CD4-positive, CD25-positive, alpha-beta regulatory T cell (primary cell): ENCODE measurements around the gene SRGAP3. TPM values are rescaled to one million over a fixed set of nuclear protein-coding genes. Genes with fewer than 3 reads are reported as not detected.

Experiments
- ATAC-seq, 2 donors: fragments of 150-1000 bp; cut with Tn5 transposase; one replicate each; pipeline ENCODE4 v1.10.0; 2021; ENCODE audit warnings: low read depth in 2 of 2, moderate number of reproducible peaks in 2 of 2, moderate library complexity in 1 of 2
- DNase-seq, 3 donors: peaks; one replicate each; pipeline versions ENCODE4 v3.0.0 to v3.0.0-alpha.2; 2012 to 2022; ENCODE audit warnings: mixed read lengths in 1 of 3
- H3K27ac ChIP-seq: one replicate; pipeline ENCODE4 v1.7.0; 2013; ENCODE audit warnings: mild to moderate bottlenecking, low read length; ENCODE audit not compliant: insufficient read depth, poor library complexity, severe bottlenecking
- H3K27me3 ChIP-seq: one replicate; pipeline ENCODE4 v1.7.0; 2013; ENCODE audit warnings: low read length; ENCODE audit not compliant: control insufficient read depth, insufficient read depth
- H3K36me3 ChIP-seq: one replicate; pipeline ENCODE4 v1.7.0; 2013; ENCODE audit warnings: mild to moderate bottlenecking, low read length, moderate library complexity; ENCODE audit not compliant: control insufficient read depth, insufficient read depth
- H3K4me1 ChIP-seq: 2 replicates; pipeline ENCODE4 v1.7.0; 2013; ENCODE audit warnings: mild to moderate bottlenecking, low read length; ENCODE audit not compliant: insufficient read depth, control insufficient read depth, poor library complexity, severe bottlenecking
- H3K4me3 ChIP-seq: one replicate; pipeline ENCODE4 v1.7.0; 2013; ENCODE audit warnings: low read depth, mild to moderate bottlenecking, low read length, moderate library complexity
- H3K9me3 ChIP-seq, 2 experiments: 1 replicate in 1 of 2; 2 replicates in 1 of 2; pipeline ENCODE4 v1.7.0; 2013; ENCODE audit warnings: low read length in 2 of 2, mild to moderate bottlenecking in 1 of 2, moderate library complexity in 1 of 2; ENCODE audit not compliant: control insufficient read depth in 2 of 2
- H3K27ac Mint-ChIP-seq, 3 donors: one replicate each; pipeline ENCODE4 v1.8.0; 2020 to 2022; ENCODE audit warnings: mild to moderate bottlenecking in 3 of 3, mixed read lengths in 3 of 3, moderate library complexity in 2 of 3
- H3K27me3 Mint-ChIP-seq: one replicate; pipeline ENCODE4 v1.8.0; 2022; ENCODE audit warnings: mild to moderate bottlenecking, mixed read lengths
- H3K36me3 Mint-ChIP-seq: one replicate; pipeline ENCODE4 v1.8.0; 2020; ENCODE audit warnings: mixed read lengths
- H3K4me1 Mint-ChIP-seq, 4 donors: one replicate each; pipeline ENCODE4 v1.8.0; 2020 to 2022; ENCODE audit warnings: mixed read lengths in 4 of 4, mild to moderate bottlenecking in 1 of 4
- H3K4me3 Mint-ChIP-seq, 4 donors: one replicate each; pipeline ENCODE4 v1.8.0; 2020 to 2022; ENCODE audit warnings: mild to moderate bottlenecking in 4 of 4, mixed read lengths in 4 of 4, moderate library complexity in 3 of 4
- H3K9me3 Mint-ChIP-seq, 7 donors: one replicate each; pipeline ENCODE4 v1.8.0; 2020 to 2022; ENCODE audit warnings: mixed read lengths in 7 of 7, mild to moderate bottlenecking in 3 of 7, moderate library complexity in 2 of 7
- polyA plus RNA-seq, 4 donors: library from polyadenylated mRNA; unstranded; fragments of 300-500 nt; fragmentation: Illumina TruSeq; gene quantifications; one replicate each; pipeline ENCODE4 v1.2.3, GENCODE V29; 2021
- total RNA-seq: library from RNA; stranded (reverse); gene quantifications from one replicate; pipeline ENCODE4 v1.2.3, GENCODE V29; 2022

The SRGAP3 gene
- total and polyA plus RNA-seq, 5 donors from 2014 or later = 1.8 to 8.1 (median 2.8) TPM

GRCh38 chr3:8963137-8963853 is 286.2 kb downstream of the SRGAP3 start, which contains the start of gene RAD18:
RAD18 (minus strand) TSS chr3:8963472; CDS start chr3:8963385, 87 bp downstream.
- peak; percentile 92 to 95 for ATAC-seq
- Histone ChIP-seq H3K4me3 (peak within 1 kb of the TSS; percentile 98), H3K4me1 (peaks cover 15% of the 10 kb centered on the region), H3K27ac (peak within 1 kb of the TSS; percentile 93), H3K27me3 (no peaks in the 10 kb centered on the region), H3K9me3 (no peaks in the 10 kb centered on the region), H3K36me3 (no peaks in the 10 kb centered on the region)
- H3K27ac Mint-ChIP-seq = peak within 1 kb of the TSS; percentile 92 to 99 (median 99)
- H3K9me3 Mint-ChIP-seq = no peaks in the 10 kb centered on the region
- H3K4me3 Mint-ChIP-seq = peak within 1 kb of the TSS; percentile 94 to 99 (median 98)
- DNase-seq = peak; percentile 87 to 94 (median 92)
- peaks cover 9% of the 10 kb centered on the region for H3K27me3 Mint-ChIP-seq
- H3K4me1 Mint-ChIP-seq = peaks cover 17 to 45% (median 27%) of the 10 kb centered on the region in 4 donors
- H3K36me3 Mint-ChIP-seq = peaks cover 14% of the 10 kb centered on the region

- Mint-ChIP-seq H3K4me3 (peak overlapping the region; percentile 94 to 99 (median 98)), H3K4me1 (peaks cover 17 to 45% (median 29%) of the 10 kb centered on the region in 4 donors), H3K9me3 (no peaks in the 10 kb centered on the region), H3K27me3 (peaks cover 9% of the 10 kb centered on the region), H3K27ac (peak overlapping the region; percentile 52 to 99 (median 99)), H3K36me3 (peaks cover 15% of the 10 kb centered on the region)
- ATAC-seq (no peak), DNase-seq (peak in 1 of 3 donors; percentile 20)
- Histone ChIP-seq H3K27me3 (no peaks in the 10 kb centered on the region), H3K27ac (peak overlapping the region; percentile 93), H3K4me1 (peaks cover 15% of the 10 kb centered on the region), H3K36me3 (no peaks in the 10 kb centered on the region), H3K4me3 (peak overlapping the region; percentile 98), H3K9me3 (no peaks in the 10 kb centered on the region)
These were observed 287.1 kb downstream of the SRGAP3 start for GRCh38 chr3:8962226-8962861.

GRCh38 chr3:8959668-8960067 is 289.8 kb downstream of the SRGAP3 start:
- H3K4me3 ChIP-seq = no peak overlapping the region
- Mint-ChIP-seq H3K4me3 (peak overlapping the region in 2 of 4 donors; percentile 16 to 17), H3K36me3 (peaks cover 29% of the 10 kb centered on the region), H3K27ac (no peak overlapping the region), H3K4me1 (peaks cover 17 to 49% (median 34%) of the 10 kb centered on the region in 4 donors), H3K9me3 (no peaks in the 10 kb centered on the region), H3K27me3 (peaks cover 6% of the 10 kb centered on the region)
- H3K4me1 ChIP-seq = peaks cover 15% of the 10 kb centered on the region
- H3K9me3 ChIP-seq = no peaks in the 10 kb centered on the region
- H3K36me3 ChIP-seq = peaks cover 5% of the 10 kb centered on the region
- ATAC-seq (no peak), DNase-seq (no peak)
- H3K27ac ChIP-seq = no peak overlapping the region
- H3K27me3 ChIP-seq = no peaks in the 10 kb centered on the region

GRCh38 chr3:8954938-8955763 is 294.3 kb downstream of the SRGAP3 start:
- no peaks in the 10 kb centered on the region for H3K27me3 Mint-ChIP-seq
- no peak overlapping the region for H3K4me3 Mint-ChIP-seq
- Histone ChIP-seq H3K36me3 (peaks cover 5% of the 10 kb centered on the region), H3K27ac (no peak overlapping the region), H3K9me3 (no peaks in the 10 kb centered on the region), H3K4me1 (no peaks in the 10 kb centered on the region), H3K27me3 (no peaks in the 10 kb centered on the region), H3K4me3 (no peak overlapping the region)
- no peak for ATAC-seq
- H3K27ac Mint-ChIP-seq = no peak overlapping the region
- H3K9me3 Mint-ChIP-seq = no peaks in the 10 kb centered on the region
- H3K36me3 Mint-ChIP-seq = peaks cover 25% of the 10 kb centered on the region
- H3K4me1 Mint-ChIP-seq = peaks cover 12 to 35% (median 25%) of the 10 kb centered on the region in 4 donors
- no peak for DNase-seq

DNA sequence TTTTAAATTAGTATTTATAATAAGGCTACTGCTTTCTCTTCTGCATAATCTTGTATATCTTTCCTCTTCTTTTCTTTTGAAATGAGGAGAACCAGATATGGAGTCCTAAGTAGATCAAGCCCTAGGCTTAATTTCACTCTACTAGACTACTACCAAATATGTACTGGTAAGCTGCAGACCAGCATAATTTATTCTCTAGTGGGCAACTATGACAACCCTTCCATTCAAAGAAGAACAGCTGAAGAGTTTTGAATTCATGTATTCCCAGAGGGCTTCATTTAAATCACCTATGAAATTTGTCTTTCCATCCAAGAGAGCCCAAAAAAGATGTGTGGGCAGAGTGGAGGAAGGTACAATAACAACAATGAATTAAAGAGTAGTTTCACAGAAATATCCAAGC is 296.1 kb downstream of the SRGAP3 start:
- no peak overlapping the region for H3K27ac Mint-ChIP-seq
- H3K36me3 Mint-ChIP-seq = peaks cover 19% of the 10 kb centered on the region
- H3K9me3 Mint-ChIP-seq = no peaks in the 10 kb centered on the region
- DNase-seq = no peak
- no peak overlapping the region for H3K4me3 Mint-ChIP-seq
- Histone ChIP-seq H3K27me3 (no peaks in the 10 kb centered on the region), H3K36me3 (peaks cover 5% of the 10 kb centered on the region), H3K4me3 (no peak overlapping the region), H3K4me1 (no peaks in the 10 kb centered on the region), H3K9me3 (no peaks in the 10 kb centered on the region), H3K27ac (no peak overlapping the region)
- no peaks in the 10 kb centered on the region for H3K27me3 Mint-ChIP-seq
- peaks cover 12 to 32% (median 23%) of the 10 kb centered on the region in 4 donors for H3K4me1 Mint-ChIP-seq
- no peak for ATAC-seq

DNA sequence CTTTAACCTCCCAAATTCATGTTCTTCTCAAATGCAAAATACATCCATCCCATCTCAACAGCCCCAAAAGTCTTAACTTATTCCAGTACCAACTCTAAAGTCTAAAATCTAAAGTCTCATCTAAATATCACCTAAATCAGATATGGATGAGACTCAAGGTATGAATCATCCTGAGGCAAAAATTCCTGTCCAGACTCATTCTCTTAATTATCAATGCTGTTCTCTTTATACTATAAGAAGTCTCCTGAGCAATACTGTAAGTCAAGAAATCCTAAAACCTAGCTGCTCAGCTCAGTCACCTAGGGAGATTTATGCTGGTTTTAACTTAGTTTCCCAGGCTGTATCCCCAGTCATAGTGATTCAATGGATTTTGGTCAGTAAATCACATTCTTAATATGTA is 297.3 kb downstream of the SRGAP3 start:
- H3K27ac ChIP-seq = no peak overlapping the region
- H3K9me3 ChIP-seq = no peaks in the 10 kb centered on the region
- DNase-seq (no peak), ATAC-seq (no peak)
- no peaks in the 10 kb centered on the region for H3K4me1 ChIP-seq
- Mint-ChIP-seq H3K27me3 (no peaks in the 10 kb centered on the region), H3K36me3 (peaks cover 16% of the 10 kb centered on the region), H3K9me3 (no peaks in the 10 kb centered on the region), H3K4me3 (no peak overlapping the region), H3K27ac (no peak overlapping the region), H3K4me1 (peaks cover 12 to 27% (median 21%) of the 10 kb centered on the region in 4 donors)
- no peaks in the 10 kb centered on the region for H3K27me3 ChIP-seq
- peaks cover 5% of the 10 kb centered on the region for H3K36me3 ChIP-seq
- no peak overlapping the region for H3K4me3 ChIP-seq

DNA sequence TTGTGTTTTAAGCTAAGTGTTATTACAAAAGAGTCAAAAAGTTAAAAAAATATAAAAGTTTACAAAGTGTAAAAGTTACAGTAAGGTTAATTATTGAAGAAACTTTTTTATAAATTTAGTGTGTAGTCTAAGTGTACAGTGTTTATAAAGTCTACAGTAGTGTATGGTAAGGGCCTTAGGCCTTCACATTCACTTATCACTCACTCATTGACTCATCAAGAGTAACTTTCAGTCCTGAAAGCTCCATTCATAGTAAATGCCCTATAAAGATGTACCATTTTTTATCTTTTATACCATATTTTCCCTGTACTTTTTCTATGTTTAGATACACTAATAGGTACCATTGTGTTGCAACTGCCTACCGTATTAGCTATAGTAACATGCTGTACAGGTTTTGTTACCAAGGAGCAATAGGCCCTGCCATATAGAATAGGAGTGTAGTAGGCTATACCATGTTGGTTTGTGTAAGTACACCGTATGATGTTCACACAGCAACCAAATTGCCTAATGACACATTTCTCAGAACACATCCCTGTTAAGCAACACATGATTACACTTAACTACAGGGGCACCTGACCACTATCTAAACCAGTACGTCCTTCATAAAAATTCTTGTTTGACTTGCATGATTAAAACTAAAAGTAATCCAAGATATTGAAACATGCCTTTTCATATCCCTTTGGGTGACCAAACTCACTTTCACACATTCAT is 303.4 kb downstream of the SRGAP3 start:
- H3K4me3 Mint-ChIP-seq = no peak overlapping the region
- no peaks in the 10 kb centered on the region for H3K27me3 Mint-ChIP-seq
- peaks cover 5 to 13% (median 11%) of the 10 kb centered on the region in 4 donors for H3K4me1 Mint-ChIP-seq
- H3K9me3 ChIP-seq = peaks cover 0 to 12% of the 10 kb centered on the region in 2 experiments
- H3K27me3 ChIP-seq = no peaks in the 10 kb centered on the region
- H3K9me3 Mint-ChIP-seq = peaks cover 0 to 17% (median 4%) of the 10 kb centered on the region in 7 donors
- no peak for DNase-seq
- no peak overlapping the region for H3K4me3 ChIP-seq
- ATAC-seq = no peak
- no peak overlapping the region for H3K27ac Mint-ChIP-seq
- no peak overlapping the region for H3K27ac ChIP-seq
- no peaks in the 10 kb centered on the region for H3K4me1 ChIP-seq
- H3K36me3 ChIP-seq = peaks cover 38% of the 10 kb centered on the region
- peaks cover 37% of the 10 kb centered on the region for H3K36me3 Mint-ChIP-seq
